ENCODE data around the gene RAI14.

RAI14 gene

DNA sequence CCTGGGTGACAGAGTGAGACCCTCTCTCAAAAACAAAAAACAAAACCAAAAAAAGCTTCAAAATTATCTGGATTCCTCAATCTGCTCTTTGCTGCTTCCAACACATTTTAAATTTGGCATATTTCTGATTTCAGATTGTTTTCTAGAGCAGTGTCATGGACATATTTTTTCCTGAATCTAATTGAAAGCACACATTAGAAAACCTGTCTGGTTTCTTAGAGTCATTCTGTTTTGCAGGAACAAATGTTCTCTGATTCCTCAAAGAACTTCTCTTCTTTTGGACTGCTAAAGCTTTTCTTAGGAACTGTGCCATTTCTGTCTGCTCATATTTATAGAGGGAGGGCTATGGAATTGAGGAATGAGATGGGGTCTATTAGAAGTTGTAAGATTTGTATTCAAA is 81.6 kb downstream of the RAI14 start:
- Histone ChIP-seq H3K36me3 (ENCODE audit: control insufficient read depth, low read length) (no peaks in the 10 kb centered on the region), H3K9me2 (replicated peaks; ENCODE audit: control insufficient read depth, low read length) (no peaks in the 10 kb centered on the region), H3K4me2 (ENCODE audit: low read length) (no peak overlapping the region), H4K20me1 (ENCODE audit: control insufficient read depth, insufficient read depth, low read depth, low read length) (no peaks in the 10 kb centered on the region), H3F3A (ENCODE audit: control insufficient read depth, insufficient read depth) (no peaks in the 10 kb centered on the region), H3K4me3 (ENCODE audit: low read length) (no peak overlapping the region), H3K79me2 (ENCODE audit: control insufficient read depth, low read length) (no peaks in the 10 kb centered on the region), H3K4me1 (ENCODE audit: control insufficient read depth, low read length) (no peaks in the 10 kb centered on the region), H3K9me3 (ENCODE audit: control insufficient read depth, insufficient read depth, low read length) (no peaks in the 10 kb centered on the region), H3K27ac (ENCODE audit: low read depth, low read length) (no peak overlapping the region), H3K27me3 (ENCODE audit: control insufficient read depth, low read length) (no peaks in the 10 kb centered on the region)
- TF ChIP-seq, protein P1, sequence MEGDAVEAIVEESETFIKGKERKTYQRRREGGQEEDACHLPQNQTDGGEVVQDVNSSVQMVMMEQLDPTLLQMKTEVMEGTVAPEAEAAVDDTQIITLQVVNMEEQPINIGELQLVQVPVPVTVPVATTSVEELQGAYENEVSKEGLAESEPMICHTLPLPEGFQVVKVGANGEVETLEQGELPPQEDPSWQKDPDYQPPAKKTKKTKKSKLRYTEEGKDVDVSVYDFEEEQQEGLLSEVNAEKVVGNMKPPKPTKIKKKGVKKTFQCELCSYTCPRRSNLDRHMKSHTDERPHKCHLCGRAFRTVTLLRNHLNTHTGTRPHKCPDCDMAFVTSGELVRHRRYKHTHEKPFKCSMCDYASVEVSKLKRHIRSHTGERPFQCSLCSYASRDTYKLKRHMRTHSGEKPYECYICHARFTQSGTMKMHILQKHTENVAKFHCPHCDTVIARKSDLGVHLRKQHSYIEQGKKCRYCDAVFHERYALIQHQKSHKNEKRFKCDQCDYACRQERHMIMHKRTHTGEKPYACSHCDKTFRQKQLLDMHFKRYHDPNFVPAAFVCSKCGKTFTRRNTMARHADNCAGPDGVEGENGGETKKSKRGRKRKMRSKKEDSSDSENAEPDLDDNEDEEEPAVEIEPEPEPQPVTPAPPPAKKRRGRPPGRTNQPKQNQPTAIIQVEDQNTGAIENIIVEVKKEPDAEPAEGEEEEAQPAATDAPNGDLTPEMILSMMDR (IDR thresholded peaks at IDR 0.05; ENCODE audit: low read depth, low read length, poor library complexity, severe bottlenecking): no peak
- TF ChIP-seq EZH2phosphoT487 (IDR thresholded peaks at IDR 0.05; ENCODE audit: borderline replicate concordance, low read length): no peak

- Histone ChIP-seq H3K27ac (ENCODE audit: low read depth, low read length) (no peak overlapping the region), H3K27me3 (ENCODE audit: control insufficient read depth, low read length) (no peaks in the 10 kb centered on the region), H3F3A (ENCODE audit: control insufficient read depth, insufficient read depth) (no peaks in the 10 kb centered on the region), H3K4me1 (ENCODE audit: control insufficient read depth, low read length) (no peaks in the 10 kb centered on the region), H4K20me1 (ENCODE audit: control insufficient read depth, insufficient read depth, low read depth, low read length) (no peaks in the 10 kb centered on the region), H3K4me3 (ENCODE audit: low read length) (no peak overlapping the region), H3K4me2 (ENCODE audit: low read length) (no peak overlapping the region), H3K9me2 (replicated peaks; ENCODE audit: control insufficient read depth, low read length) (no peaks in the 10 kb centered on the region), H3K36me3 (ENCODE audit: control insufficient read depth, low read length) (no peaks in the 10 kb centered on the region), H3K79me2 (ENCODE audit: control insufficient read depth, low read length) (no peaks in the 10 kb centered on the region), H3K9me3 (ENCODE audit: control insufficient read depth, insufficient read depth, low read length) (no peaks in the 10 kb centered on the region)
- TF ChIP-seq, protein P1 (IDR thresholded peaks at IDR 0.05; ENCODE audit: low read depth, low read length, poor library complexity, severe bottlenecking): no peak
These were observed 82.3 kb downstream of the RAI14 start for GRCh38 chr5:34738381-34738780.

DNA sequence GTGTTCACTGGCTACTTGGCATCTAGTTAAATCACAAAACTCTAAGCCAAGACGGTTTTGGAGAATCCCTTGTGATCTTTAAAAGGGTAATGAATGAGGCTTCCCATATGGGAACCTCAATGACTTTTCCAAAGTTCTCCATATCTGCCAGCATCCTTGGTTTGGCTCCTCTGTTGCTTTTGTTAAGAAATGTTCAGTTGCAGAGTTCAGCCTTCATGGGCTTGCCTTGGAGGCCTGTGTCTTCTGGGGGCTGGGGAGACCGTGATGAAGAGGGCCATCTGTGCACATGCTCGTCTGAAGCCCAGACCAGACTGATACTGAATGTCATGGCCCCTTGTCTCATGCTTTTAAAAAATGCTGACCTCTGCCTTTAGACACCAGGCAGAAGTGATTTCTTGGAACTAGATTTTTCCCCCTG is 84.3 kb downstream of the RAI14 start:
- Histone ChIP-seq H3K9me2 (replicated peaks; ENCODE audit: control insufficient read depth, low read length) (no peaks in the 10 kb centered on the region), H3K9me3 (ENCODE audit: control insufficient read depth, insufficient read depth, low read length) (no peaks in the 10 kb centered on the region), H4K20me1 (ENCODE audit: control insufficient read depth, insufficient read depth, low read depth, low read length) (no peaks in the 10 kb centered on the region), H3K27ac (ENCODE audit: low read depth, low read length) (no peak overlapping the region), H3K79me2 (ENCODE audit: control insufficient read depth, low read length) (no peaks in the 10 kb centered on the region), H3K4me3 (ENCODE audit: low read length) (no peak overlapping the region), H3K27me3 (ENCODE audit: control insufficient read depth, low read length) (no peaks in the 10 kb centered on the region), H3K4me2 (ENCODE audit: low read length) (no peak overlapping the region), H3K36me3 (ENCODE audit: control insufficient read depth, low read length) (no peaks in the 10 kb centered on the region), H3F3A (ENCODE audit: control insufficient read depth, insufficient read depth) (no peaks in the 10 kb centered on the region), H3K4me1 (ENCODE audit: control insufficient read depth, low read length) (no peaks in the 10 kb centered on the region)
- TF ChIP-seq EZH2phosphoT487 (IDR thresholded peaks at IDR 0.05; ENCODE audit: borderline replicate concordance, low read length): no peak
- TF ChIP-seq, protein P1 (IDR thresholded peaks at IDR 0.05; ENCODE audit: low read depth, low read length, poor library complexity, severe bottlenecking): no peak

GRCh38 chr5:34742061-34742460 is 85.9 kb downstream of the RAI14 start:
- no peak for TF ChIP-seq EZH2phosphoT487 (IDR thresholded peaks at IDR 0.05; ENCODE audit: borderline replicate concordance, low read length)
- TF ChIP-seq, protein P1 (IDR thresholded peaks at IDR 0.05; ENCODE audit: low read depth, low read length, poor library complexity, severe bottlenecking): no peak
- Histone ChIP-seq H3K4me1 (ENCODE audit: control insufficient read depth, low read length) (no peaks in the 10 kb centered on the region), H4K20me1 (ENCODE audit: control insufficient read depth, insufficient read depth, low read depth, low read length) (no peaks in the 10 kb centered on the region), H3K79me2 (ENCODE audit: control insufficient read depth, low read length) (no peaks in the 10 kb centered on the region), H3K4me3 (ENCODE audit: low read length) (no peak overlapping the region), H3K4me2 (ENCODE audit: low read length) (no peak overlapping the region), H3K27ac (ENCODE audit: low read depth, low read length) (no peak overlapping the region), H3K36me3 (ENCODE audit: control insufficient read depth, low read length) (no peaks in the 10 kb centered on the region), H3F3A (ENCODE audit: control insufficient read depth, insufficient read depth) (no peaks in the 10 kb centered on the region), H3K9me3 (ENCODE audit: control insufficient read depth, insufficient read depth, low read length) (no peaks in the 10 kb centered on the region), H3K9me2 (replicated peaks; ENCODE audit: control insufficient read depth, low read length) (no peaks in the 10 kb centered on the region), H3K27me3 (ENCODE audit: control insufficient read depth, low read length) (no peaks in the 10 kb centered on the region)
